Brain microvascular endothelial cell (primary cell): ENCODE results near the gene MED9.

Experiments
- DNase-seq: peaks from one replicate; pipeline ENCODE4 v3.0.0-alpha.2; 2020
- H3K27ac ChIP-seq: fragments of 250-450 bp; sonication (Bioruptor Pico); 2 replicates; pipeline ENCODE4 v1.5.1; 2020; ENCODE audit warnings: mild to moderate bottlenecking, moderate library complexity
- H3K27me3 ChIP-seq: fragments of 250-450 bp; sonication (Bioruptor Pico); replicated peaks from 2 replicates; pipeline ENCODE4 v1.5.1; 2020; ENCODE audit warnings: mild to moderate bottlenecking
- H3K36me3 ChIP-seq: fragments of 250-450 bp; sonication (Bioruptor Pico); replicated peaks from 2 replicates; pipeline ENCODE4 v1.5.1; 2020; ENCODE audit warnings: mild to moderate bottlenecking
- H3K4me3 ChIP-seq: 2 replicates; pipeline ENCODE4 v1.5.1; 2011; ENCODE audit warnings: low read depth, mild to moderate bottlenecking, control low read depth, low read length, moderate library complexity
- in situ Hi-C: cut with HindIII; loops from 2 replicates; pipeline ENCODE4 v1.10.0; 2017; ENCODE audit warnings: low sequenced_read_pairs, low pct_ligation_motif_present
- TF ChIP-seq, protein P1 (sequence below): IDR thresholded peaks from 2 replicates; pipeline ENCODE4 v1.5.1; 2011; ENCODE audit warnings: low read depth, mild to moderate bottlenecking, moderate library complexity, low read length, control low read depth, inconsistent platforms; ENCODE audit errors: missing control alignments

The MED9 gene

DNA sequence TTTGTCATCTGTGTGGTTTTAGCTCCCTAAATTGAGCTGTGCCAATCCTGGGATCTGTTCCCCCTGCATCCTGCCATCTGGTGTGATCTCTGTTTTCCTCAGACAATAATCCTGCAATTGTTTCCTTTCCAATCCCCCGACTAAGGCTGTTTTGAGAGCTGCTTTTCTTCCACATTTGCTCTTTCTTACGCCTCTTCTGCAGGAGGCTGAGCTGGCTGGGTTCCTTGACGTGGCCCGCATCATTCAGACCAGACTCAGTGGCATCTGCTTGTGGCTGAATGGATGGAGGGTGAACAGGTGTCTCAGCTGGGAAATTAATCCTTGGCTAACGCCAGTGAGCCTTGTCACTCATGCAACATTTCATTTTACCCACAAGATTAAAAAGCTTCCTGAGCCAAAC, 9.8 kb upstream of the MED9 start:
- TF ChIP-seq, protein P1, sequence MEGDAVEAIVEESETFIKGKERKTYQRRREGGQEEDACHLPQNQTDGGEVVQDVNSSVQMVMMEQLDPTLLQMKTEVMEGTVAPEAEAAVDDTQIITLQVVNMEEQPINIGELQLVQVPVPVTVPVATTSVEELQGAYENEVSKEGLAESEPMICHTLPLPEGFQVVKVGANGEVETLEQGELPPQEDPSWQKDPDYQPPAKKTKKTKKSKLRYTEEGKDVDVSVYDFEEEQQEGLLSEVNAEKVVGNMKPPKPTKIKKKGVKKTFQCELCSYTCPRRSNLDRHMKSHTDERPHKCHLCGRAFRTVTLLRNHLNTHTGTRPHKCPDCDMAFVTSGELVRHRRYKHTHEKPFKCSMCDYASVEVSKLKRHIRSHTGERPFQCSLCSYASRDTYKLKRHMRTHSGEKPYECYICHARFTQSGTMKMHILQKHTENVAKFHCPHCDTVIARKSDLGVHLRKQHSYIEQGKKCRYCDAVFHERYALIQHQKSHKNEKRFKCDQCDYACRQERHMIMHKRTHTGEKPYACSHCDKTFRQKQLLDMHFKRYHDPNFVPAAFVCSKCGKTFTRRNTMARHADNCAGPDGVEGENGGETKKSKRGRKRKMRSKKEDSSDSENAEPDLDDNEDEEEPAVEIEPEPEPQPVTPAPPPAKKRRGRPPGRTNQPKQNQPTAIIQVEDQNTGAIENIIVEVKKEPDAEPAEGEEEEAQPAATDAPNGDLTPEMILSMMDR = no peak
- Histone ChIP-seq H3K36me3 (no peaks in the 10 kb centered on the region), H3K27me3 (peaks cover 5% of the 10 kb centered on the region), H3K27ac (no peak overlapping the region), H3K4me3 (no peak overlapping the region)
- DNase-seq = no peak
- in situ Hi-C loops = no loop called here

DNA sequence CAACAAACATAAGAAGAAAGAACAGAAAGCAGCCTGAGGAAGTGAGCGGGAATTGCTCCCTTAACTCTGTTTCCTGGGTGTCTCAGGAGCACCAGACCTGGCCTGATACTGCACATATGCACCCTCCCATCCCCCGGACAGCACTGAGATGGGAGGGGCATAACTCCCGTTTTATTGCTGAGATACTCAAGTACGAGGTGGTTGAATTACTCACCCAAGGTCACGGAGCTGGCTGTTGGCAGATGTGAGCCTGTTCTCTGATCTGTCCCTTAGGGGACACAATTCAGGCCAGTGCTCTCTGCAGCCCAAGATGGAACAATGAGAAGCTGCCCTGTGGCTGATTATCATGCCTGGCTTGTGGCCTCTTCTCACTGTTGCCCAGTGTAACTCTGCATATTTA, 9.1 kb upstream of the MED9 start:
- Histone ChIP-seq H3K27ac (no peak overlapping the region), H3K4me3 (no peak overlapping the region), H3K27me3 (peaks cover 5% of the 10 kb centered on the region), H3K36me3 (no peaks in the 10 kb centered on the region)
- DNase-seq = no peak
- TF ChIP-seq, protein P1 = no peak
- in situ Hi-C loops = no loop called here

DNA sequence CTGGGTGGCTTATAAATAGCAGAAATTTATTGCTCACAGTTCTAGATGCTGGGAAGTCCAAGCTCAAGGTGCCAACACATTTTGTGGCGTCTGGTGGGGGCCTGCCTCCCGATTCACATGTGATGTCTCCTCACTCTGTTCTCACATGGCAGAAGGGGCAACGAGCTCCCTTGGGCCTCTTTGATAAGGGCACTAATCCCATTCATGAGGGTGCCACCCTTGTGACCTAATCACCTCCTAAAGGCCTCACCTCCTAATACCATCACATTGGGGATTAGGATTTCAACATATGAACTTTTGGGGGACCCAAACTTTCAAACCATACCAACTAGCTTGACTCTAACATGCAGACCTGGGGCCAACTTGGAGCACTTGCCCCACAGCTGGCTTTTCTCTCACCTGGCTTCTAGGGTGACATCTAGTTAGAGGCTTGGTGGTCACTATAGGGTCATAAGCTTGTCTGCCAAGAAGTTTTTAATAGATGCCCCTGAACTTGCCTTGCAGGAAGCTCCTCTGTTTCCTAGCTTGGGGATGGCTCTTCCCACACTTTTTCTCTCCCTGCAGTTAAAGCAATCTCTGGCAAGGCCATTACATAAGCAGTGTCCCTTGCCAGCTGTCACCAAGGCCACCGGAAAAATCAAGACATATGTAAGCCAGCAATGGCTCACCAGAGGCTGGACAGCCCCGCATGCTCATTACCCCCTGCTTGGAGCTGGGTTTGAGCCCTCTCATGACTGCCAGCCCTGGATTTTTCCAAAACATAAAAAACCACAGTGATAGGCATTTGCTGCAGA, 8.4 kb upstream of the MED9 start:
- Histone ChIP-seq H3K36me3 (no peaks in the 10 kb centered on the region), H3K27me3 (peaks cover 7% of the 10 kb centered on the region), H3K4me3 (no peak overlapping the region), H3K27ac (no peak overlapping the region)
- DNase-seq = no peak
- in situ Hi-C loops = no loop called here
- TF ChIP-seq, protein P1 = no peak

DNA sequence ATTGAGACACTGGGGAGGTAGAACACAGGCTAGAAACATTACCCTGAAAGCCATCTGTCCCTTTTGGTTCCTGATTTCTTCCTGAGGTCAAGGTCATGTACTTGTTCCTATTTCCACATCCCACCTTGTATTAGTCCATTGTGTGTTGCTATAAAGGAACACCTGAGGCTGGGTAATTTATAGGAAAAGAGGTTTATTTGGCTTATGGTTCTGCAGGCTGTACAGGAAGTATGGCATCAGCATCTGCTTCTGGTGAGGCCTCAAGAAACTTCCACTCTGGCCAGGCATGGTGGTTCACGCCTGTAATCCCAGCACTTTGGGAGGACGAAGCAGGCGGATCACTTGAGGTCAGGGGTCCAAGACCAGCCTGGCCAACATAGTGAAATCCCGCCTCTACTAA, 7.4 kb upstream of the MED9 start:
- Histone ChIP-seq H3K4me3 (no peak overlapping the region), H3K36me3 (no peaks in the 10 kb centered on the region), H3K27me3 (peaks cover 7% of the 10 kb centered on the region), H3K27ac (no peak overlapping the region)
- in situ Hi-C loops = no loop called here
- DNase-seq = no peak
- TF ChIP-seq, protein P1 = no peak

DNA sequence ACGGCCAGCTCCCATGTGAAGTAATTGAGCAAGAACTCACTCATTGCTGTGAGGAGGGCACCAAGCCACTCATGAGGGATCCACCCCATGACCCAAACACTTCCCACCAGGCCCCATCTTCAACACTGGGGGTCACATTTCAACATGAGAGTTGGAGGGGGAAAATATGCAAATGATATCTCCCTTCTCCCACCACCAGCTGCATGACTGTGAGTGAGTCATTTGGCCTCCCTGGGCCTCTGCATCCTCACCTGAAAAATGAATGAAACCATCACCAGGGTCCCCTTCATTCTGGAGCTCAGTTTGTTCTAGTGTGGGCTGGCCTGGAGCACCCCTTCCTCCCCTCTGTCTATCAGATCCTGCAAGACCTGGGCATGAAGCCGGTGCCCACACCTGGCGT, 6.8 kb upstream of the MED9 start:
- in situ Hi-C loops = no loop called here
- Histone ChIP-seq H3K4me3 (no peak overlapping the region), H3K27me3 (peaks cover 6% of the 10 kb centered on the region), H3K27ac (no peak overlapping the region), H3K36me3 (no peaks in the 10 kb centered on the region)
- no peak for DNase-seq
- TF ChIP-seq, protein P1 = no peak
